Hematopoietic multipotent progenitor cell treated with erythropoietin and hydrocortisone succinate and interleukin-3 and kit ligand, for 15 days (in vitro differentiated cells): Measurements from ENCODE around the gene MGME1.
"Not testable (repeated sequence)": the region's sequence is repeated elsewhere in the genome, so short reads cannot be mapped to it uniquely, and the experiment has no call there.

Experiments used
- DNase-seq: peaks from one replicate; pipeline ENCODE4 v3.0.0-alpha.2; 2015; ENCODE audit warnings: low spot score

Gene MGME1

GRCh38 chr20:18020931-18021330, 52.1 kb downstream of the MGME1 start:
- DNase-seq = no peak

- no peak for DNase-seq
Observed at GRCh38 chr20:18024606-18025127, 55.8 kb downstream of the MGME1 start.

GRCh38 chr20:18027011-18027410, 58.2 kb downstream of the MGME1 start:
- not testable (repeated sequence) for DNase-seq

- DNase-seq = no peak
Observed at GRCh38 chr20:18030020-18030419, 61.2 kb downstream of the MGME1 start.

GRCh38 chr20:18031050-18031449, 62.2 kb downstream of the MGME1 start:
- DNase-seq = no peak

- DNase-seq = no peak
Observed at GRCh38 chr20:18031888-18032509, 63.2 kb downstream of the MGME1 start.

- no peak for DNase-seq
Observed at GRCh38 chr20:18032977-18033892, 64.4 kb downstream of the MGME1 start.

- no peak for DNase-seq
Observed at GRCh38 chr20:18034039-18034438, 65.2 kb downstream of the MGME1 start.

- DNase-seq = no peak
Observed at GRCh38 chr20:18039063-18039462, 70.2 kb downstream of the MGME1 start.
